NCI-H1092 treated with DMSO at 0.1 percent for 48 hours (cell line): Measurements from ENCODE around the gene PRR33.
"Not testable (repeated sequence)": the region's sequence is repeated elsewhere in the genome, so short reads cannot be mapped to it uniquely, and the experiment has no call there.

ENCODE experiments used
- DNase-seq: peaks from one replicate; lab custom pipeline; 2025; lab: John Stamatoyannopoulos, UW

The PRR33 gene

GRCh38 chr11:1875093-1875850, 16.4 kb downstream of the PRR33 start:
- DNase-seq: peak; percentile 14

GRCh38 chr11:1874441-1875092, 17.1 kb downstream of the PRR33 start:
- not testable (repeated sequence) for DNase-seq

GRCh38 chr11:1873813-1874150, 17.9 kb downstream of the PRR33 start:
- not testable (repeated sequence) for DNase-seq

GRCh38 chr11:1873048-1873812, 18.5 kb downstream of the PRR33 start:
- no peak for DNase-seq

- DNase-seq: no peak
Observed at GRCh38 chr11:1872267-1872985, 19.3 kb downstream of the PRR33 start.

- no peak for DNase-seq
Observed at GRCh38 chr11:1871531-1871930, 20.2 kb downstream of the PRR33 start.

- no peak for DNase-seq
Observed at GRCh38 chr11:1870721-1871466, 20.8 kb downstream of the PRR33 start.

- DNase-seq: no peak
Observed at GRCh38 chr11:1870326-1870696, 21.4 kb downstream of the PRR33 start.

- no peak for DNase-seq
Observed at GRCh38 chr11:1869427-1870325, 22.0 kb downstream of the PRR33 start.

- no peak for DNase-seq
Observed at GRCh38 chr11:1868636-1869291, 22.9 kb downstream of the PRR33 start.

GRCh38 chr11:1868056-1868635, 23.5 kb downstream of the PRR33 start:
- no peak for DNase-seq

- no peak for DNase-seq
Observed at GRCh38 chr11:1867381-1867780, 24.3 kb downstream of the PRR33 start.

- no peak for DNase-seq
Observed at GRCh38 chr11:1866776-1867175, 24.9 kb downstream of the PRR33 start.

GRCh38 chr11:1866226-1866625, 25.5 kb downstream of the PRR33 start:
- no peak for DNase-seq

- peak; percentile 68 for DNase-seq
Observed at GRCh38 chr11:1864831-1865665, 26.6 kb downstream of the PRR33 start.

- no peak for DNase-seq
Observed at GRCh38 chr11:1864231-1864630, 27.5 kb downstream of the PRR33 start.

- DNase-seq: peak; percentile 36
Observed at GRCh38 chr11:1863352-1864216, 28.1 kb downstream of the PRR33 start.
